GM21381 (cell line): ENCODE data around the gene KIFC3.
"Not testable (repeated sequence)": the region's sequence is repeated elsewhere in the genome, so short reads cannot be mapped to it uniquely, and the experiment has no call there.

Source experiments
- ATAC-seq: cut with Tn5 transposase; IDR thresholded peaks from one replicate; pipeline ENCODE4 v1.9.1; 2021; ENCODE audit warnings: mild to moderate bottlenecking, moderate library complexity; ENCODE audit not compliant: unreplicated experiment

Gene KIFC3

DNA sequence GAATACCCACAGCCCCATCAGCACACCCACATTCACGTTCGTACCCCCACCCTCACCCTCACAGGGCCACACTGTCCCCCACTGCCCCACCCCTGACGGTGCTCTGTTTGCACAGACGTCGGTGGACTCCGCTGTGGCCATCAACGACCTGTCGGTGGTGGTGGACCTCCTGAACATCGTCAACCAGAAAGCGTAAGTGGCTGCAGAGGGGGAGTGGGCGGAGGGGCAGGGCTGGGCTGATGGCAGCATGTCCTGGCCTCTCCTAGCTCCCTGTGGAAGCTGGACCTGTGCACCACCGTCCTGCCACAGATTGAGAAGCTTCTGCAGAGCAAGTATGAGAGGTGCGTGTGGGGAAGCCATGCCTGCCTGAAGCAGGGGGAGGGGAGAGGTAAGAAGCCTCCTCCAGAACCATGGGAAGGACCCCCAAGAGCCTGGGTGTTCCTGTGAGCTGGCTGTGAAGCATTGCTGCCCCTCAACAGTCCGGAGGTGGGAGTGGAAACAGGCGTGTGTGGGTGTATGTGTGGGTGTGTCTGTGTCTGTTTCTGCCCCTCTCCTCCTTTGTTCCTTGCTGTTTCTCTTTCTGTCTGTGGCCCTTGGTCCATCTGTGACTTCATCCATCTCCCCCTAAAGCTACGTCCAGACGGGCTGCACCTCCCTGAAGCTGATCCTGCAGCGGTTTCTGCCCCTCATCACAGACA is 46.4 kb downstream of the KIFC3 start:
- no peak for ATAC-seq

DNA sequence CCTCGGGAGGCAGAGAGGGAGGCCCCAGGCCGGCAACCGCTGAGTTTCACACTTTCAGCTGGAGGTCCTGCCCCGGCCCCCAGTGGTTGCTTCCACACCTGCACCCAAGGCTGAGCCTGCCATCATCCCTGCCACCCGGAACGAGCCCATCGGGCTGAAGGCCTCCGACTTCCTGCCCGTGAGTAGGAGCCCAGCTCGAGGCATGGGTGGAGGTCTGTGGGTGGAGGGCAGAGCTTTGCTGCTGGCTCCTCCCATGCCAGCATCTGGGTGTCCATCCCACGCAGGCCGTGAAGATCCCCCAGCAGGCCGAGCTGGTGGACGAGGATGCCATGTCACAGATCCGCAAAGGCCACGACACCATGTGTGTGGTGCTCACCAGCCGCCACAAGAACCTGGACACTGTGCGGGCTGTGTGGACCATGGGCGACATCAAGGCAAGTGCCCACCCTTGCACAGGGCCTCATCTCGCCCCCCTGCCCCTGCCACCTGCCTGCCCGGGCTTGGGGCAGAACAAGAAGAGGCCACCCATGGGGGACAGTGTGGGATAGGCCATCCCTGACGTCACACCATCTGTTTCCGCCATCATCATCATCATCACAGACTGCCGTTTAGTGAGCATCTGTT is 47.1 kb downstream of the KIFC3 start:
- ATAC-seq, result no peak

DNA sequence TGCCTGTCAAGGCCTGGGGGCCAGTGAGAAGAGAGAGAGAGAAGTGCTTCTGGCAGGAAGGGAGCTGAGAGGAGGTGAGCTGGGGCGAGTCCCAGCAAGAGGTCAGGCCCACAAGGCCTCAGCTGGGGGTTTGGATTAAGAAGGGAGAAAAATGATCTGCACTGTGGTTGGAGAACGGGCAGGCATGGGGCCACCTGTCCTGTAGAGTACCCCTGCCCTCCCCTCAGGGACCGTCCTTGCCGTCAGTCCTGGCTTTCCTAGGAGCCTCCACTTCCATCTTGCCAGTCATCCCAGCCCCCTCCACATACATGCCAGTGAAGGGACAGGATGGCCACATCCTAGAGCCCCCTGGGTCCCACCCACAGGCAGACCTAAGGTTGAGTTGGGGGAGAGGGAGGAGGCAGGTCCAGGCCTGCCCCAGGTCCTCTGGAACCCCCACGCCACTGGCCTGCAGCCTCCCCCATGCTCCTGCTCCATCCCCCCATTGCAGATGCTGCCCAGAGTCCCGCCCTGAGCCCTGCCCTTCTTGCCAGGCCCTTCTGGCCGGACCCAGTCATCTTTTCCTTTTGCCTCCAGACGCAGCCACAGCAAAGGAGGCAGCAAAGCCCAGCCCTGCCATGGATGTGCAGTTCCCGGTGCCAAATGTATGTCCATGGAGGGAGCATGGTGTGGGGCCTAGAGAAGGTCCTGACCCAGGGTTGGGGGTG is 47.8 kb downstream of the KIFC3 start:
- no peak for ATAC-seq

DNA sequence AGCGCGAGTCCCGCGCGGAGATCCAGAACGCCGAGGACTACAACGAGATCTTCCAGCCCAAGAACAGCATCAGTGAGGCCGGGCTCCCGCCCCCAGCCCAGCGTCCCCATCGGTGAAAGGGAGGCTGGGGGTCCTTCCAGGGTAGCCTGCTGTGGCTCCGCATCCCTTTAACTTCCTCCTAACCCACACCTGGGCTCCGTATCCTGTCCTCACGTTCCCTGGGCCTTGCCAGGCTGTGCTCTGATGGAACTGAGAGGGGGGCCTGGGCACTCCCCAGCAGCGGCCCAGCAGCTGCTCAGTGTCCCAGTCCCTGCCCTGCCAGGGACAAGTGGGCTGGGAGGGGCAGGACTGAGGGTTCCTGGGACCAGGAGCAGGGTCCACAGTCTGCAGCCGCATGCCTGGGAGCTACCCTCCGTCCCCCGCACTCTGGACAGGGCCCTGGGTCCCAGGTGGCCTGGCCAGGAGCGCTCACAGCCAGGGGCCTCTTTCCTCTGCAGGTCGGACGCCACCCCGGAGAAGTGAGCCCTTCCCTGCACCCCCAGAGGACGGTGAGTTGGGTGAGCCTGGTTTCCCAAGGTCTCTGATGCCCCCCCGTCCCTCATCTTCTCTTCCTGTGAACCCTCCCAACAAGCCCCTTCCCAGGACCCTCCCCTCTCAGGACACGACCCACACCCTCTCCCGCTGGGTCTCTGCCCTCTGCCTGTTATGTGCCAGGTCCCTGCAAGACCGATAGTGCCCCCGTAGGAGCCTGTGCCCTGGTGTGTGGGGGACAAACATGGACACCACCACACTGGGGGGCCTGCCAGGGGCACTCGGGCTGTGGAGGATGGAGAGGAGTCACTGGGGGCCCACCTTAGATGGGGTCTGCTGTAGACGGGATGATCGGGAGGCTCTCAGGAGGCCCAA is 48.6 kb downstream of the KIFC3 start:
- ATAC-seq, result no peak

DNA sequence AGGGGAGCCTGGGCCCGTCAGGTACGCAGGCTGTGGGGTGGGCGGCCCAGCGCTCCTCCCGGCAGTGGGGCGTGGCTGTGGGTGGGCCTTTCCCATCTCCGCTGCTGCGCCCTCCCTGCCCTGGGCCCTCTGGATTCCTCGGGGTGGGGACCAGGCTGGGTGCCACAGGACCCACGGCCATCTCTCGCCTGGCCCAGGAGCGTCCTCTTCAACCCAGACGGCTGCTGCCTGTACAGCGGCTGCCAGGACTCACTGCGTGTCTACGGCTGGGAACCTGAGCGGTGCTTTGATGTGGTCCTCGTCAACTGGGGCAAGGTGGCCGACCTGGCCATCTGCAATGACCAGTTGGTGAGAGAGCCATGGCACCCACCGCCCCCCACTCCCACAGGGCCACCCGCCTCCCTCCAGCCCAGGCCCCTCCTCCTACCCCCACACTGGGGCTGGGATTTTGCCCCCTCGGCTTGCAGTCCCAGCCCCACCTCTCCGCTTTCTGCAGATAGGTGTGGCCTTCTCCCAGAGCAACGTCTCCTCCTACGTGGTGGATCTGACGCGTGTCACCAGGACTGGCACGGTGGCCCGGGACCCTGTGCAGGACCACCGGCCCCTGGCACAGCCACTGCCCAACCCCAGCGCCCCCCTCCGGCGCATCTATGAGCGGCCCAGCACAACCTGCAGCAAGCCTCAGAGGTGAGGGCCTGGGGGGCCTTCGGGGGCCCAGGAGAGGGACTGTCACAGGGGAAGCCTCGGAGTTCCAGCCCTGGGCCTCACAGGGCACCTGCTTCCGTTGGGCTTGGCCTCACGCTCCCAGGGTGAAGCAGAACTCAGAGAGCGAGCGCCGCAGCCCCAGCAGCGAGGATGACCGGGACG is 49.5 kb downstream of the KIFC3 start:
- no peak for ATAC-seq

DNA sequence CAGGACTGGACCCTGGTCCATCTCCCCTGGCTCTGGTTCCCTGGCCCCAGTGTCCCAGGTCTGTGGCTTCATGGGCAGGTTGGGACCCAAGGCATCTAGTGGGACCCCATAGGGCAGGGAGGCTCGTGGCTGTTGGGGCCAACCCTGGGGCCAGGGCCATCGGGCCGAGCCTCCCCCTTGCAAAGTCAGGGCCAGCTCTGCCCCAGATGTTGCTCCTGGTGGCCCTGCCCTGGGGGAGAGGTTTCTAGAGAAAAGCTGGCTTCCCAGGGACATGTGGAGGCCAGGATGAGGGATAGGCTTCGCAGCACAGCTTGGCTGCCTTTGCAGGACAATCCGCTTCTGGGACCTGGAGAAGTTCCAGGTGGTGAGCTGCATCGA is 50.1 kb downstream of the KIFC3 start:
- ATAC-seq, result no peak

DNA sequence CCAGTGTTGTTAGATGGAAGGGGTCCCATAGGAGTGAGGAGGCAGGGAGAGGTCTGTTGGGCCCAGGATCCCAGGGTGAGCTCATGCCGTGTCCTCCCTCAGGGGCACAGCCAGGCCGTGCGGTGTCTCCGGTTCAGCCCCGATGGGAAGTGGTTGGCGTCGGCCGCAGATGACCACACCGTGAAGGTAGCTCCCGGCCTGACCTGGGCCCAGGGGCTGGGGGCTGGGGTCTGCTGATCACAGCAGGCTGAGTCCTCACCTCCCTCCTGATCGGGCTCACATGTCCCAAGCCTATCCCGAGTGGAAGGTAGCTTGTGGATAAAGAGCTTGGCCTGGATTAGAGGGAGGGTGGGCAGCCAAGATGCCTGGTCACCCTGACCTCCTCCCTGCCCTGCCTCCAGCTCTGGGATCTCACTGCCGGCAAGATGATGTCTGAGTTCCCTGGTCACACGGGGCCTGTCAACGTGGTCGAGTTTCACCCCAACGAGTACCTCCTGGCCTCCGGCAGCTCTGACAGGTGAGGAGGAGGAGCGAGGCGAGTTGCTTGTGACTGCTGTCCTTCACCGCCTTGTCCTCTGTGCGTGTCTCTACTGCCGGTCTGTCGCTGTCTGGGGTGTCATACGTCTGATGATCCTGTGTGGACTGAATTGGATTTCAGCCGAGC is 50.6 kb downstream of the KIFC3 start:
- no peak for ATAC-seq

DNA sequence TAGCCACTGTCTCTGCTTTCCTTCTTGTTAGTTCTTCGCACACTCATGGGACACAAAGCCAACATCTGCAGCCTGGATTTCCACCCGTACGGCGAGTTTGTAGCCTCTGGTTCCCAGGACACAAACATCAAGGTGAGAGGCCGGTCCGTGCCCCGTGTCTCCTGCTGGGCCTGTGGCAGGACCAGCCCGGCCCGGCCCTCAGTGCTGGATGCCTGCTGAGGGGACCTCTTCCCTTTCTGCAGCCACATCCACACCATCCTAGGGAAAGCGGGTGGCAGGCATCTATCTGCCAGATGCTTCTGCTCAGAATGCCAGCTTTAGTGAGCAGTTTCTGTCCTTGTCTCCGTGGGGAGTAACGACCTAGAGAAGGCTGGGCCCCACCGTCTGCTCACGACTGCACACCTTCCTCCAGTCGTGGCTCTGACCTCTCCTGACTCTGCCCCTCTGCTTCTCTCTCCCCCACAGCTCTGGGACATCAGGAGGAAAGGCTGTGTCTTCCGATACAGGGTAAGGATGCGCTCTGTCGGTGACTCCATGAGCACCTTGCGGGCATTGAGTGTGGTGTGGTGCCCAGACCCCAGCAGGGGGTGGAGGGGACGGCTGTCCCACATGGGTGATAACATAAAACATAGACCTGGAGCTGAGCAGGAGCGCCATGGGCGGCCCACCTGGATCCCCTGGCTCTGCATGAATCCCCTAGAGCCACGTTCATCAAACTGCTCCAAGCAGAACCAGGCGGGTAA is 51.3 kb downstream of the KIFC3 start:
- ATAC-seq, result no peak

DNA sequence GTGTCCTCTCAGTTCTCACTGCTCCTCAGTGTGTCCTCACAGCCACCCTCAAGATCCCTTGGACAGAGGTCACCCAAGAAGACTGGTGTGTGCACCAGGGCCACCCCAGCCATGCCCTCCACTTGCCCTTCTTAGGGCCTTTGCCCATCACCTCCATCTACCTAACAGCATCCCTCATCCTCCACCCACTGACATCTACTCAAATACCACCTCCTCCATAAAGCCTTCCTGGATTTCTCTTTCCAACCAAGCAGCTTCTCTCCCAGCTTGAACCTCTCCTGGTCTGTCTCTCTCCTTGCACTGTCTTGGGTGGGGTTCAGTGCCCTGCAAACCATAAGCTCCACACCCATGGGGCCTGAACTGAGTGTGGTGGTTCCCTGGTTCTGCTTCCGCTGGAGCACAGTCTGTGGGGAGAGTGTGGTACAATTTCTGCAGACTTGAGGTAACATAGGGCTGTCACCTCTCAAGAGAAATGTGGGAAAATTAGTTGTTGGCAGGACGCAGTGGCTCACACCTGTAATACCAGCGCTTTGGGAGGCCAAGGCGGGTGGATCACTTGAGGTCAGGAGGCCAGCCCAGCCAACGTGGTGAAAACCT is 52.3 kb downstream of the KIFC3 start:
- ATAC-seq, result no peak

DNA sequence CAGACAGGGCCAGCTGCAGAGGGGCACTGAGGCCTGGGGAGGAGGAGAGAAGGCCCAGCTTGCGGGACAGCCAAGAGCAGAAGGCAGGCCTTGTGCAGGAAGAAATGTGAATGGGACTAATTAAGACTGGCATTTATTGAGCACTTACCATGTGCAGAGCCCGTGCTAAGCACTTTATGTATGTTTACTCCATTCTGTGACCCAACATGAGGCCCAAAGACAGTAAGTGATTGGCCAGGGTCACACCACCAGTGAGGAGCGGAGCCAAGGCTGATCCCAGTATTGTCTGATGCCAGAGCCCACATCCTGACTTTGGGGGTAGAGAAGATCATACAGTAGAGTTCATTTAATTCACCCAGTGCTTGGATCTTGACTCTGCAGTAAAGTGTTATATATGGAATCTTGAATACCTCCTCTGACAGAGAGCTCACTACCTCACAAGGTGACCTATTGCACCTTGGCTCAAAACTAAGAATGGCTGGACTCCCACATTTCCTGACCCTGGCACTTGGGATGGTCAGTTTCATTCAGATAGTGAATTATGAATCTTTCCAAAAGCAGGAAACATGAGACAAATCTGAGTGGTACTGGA is 53.1 kb downstream of the KIFC3 start:
- ATAC-seq, result no peak

DNA sequence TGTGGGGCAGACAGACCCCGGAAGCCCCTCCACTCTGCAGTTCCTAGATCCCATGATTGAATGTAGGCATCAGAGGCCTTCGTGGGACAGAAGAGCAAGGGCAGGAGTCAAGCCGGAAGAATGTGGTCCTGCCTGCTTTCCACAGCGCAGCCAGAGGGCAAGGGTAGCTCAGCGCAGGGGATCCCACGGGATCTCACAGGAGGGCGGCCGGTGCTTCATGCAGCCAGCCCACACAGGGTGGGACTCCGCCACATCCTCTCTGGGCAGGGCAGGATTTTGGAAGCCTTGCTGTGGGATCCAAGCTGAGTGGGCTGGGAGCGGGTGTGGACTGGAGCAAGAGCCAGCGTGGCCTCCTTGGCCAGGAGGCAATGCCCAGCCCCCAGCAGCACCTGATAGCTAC is 53.7 kb downstream of the KIFC3 start:
- no peak for ATAC-seq

DNA sequence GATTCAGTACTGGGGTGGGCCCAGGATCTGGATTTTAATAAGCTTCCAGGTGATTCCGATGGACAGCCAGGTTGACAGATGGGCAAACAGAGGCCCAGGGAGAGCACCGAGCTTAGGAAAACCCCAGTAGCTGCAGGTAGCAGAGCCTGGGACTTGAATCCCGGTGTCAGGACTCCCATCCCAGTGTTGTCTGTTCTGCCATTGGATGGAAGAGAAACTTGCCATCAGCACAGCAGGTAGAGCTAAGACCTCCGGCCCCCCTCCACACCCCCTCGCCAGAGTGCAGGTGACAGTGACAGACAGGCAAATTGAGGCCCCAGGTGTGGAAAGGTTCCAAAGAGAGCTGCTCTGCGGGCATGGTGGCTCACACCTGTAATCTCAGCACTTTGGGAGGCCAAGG is 54.3 kb downstream of the KIFC3 start:
- no peak for ATAC-seq

DNA sequence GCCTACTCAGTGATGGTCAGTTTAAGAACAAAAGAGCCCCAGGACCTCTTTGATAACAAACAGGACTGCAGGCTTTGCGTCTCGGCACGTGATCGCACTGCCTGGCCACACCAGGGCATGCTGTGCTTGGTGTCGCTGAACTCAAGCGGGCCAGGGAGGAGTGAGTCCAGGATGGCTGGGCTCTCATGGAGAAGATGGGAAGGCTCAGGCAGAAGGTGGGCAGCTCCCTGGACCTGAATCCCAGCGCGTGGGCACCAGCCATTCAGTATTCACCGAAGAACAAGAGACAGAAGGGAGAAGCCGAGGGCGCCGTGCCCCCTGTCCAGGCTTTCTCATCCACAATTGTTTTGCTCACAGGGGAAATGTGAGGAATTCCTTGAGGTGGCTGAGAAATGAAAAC is 54.8 kb downstream of the KIFC3 start:
- ATAC-seq, result no peak

DNA sequence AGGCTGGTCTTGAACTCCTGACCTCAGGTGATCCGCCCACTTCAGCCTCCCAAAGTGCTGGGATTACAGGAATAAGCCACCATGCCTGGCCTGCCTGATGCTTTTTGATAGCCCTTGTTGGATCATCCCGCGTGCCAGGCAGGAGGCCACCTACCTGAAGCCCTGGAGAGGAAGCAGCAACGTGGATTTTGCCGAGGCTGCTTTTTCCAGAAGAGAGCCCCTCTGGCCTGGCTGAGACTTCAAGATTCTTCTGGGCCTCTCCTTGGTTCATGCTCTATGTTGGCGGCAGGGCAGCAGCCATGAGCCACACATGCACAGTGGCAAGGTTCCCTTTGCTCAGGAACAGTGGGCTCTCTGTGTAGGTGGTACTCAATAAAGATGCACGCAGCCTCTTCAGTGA is 55.2 kb downstream of the KIFC3 start:
- no peak for ATAC-seq

DNA sequence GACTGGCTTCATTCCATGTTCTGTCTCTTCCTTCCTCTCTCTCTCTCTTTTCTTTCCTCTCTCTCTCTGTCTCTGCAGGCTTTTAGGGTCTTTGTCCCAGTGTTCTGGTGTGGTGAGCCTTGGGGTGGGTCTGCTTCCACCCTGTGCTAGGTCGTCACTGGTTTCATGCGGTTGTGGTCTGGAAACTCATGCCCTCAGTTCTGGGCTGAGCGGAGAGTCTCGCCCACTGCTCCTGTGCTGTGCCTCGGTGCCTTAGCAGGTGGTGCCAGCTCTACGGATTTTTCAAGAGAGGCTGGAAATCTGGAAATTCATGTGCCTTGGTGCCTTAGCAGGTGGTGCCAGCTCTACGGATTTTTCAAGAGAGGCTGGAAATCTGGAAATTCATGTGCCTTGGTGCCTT is 56.0 kb downstream of the KIFC3 start:
- ATAC-seq, result not testable (repeated sequence)

DNA sequence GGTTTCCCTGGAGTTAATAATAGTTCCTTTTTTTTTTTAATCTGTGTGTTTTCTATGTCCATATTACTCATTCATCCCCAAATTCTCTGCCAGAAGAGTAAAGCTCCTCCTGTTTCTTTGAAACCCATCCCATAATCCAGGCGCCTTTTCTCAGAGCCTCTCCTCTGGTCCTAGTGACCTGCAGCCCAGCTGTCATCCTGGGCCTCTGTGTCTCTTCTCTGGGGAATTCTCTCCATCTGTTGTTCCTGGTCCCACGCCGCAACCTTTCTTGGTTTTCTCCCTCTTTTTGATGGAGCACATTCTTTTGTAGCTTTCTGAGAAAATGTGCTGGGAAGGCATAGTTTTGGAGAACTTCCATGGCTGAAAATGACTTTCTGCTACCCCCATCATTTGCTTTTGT is 56.5 kb downstream of the KIFC3 start:
- ATAC-seq, result no peak

DNA sequence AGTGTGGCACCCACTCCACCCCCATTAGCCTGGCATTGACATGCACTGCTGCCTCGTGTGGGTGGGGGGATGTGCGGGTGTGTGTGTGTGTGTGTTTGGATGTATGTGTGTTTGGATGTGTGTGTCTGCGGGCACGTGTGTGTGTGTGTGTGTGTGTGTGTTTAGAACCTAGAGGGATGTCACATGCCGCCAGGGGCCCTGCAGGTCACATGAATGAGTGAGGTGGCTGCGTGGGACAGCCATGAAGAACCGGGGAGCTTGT is 57.7 kb downstream of the KIFC3 start:
- no peak for ATAC-seq

DNA sequence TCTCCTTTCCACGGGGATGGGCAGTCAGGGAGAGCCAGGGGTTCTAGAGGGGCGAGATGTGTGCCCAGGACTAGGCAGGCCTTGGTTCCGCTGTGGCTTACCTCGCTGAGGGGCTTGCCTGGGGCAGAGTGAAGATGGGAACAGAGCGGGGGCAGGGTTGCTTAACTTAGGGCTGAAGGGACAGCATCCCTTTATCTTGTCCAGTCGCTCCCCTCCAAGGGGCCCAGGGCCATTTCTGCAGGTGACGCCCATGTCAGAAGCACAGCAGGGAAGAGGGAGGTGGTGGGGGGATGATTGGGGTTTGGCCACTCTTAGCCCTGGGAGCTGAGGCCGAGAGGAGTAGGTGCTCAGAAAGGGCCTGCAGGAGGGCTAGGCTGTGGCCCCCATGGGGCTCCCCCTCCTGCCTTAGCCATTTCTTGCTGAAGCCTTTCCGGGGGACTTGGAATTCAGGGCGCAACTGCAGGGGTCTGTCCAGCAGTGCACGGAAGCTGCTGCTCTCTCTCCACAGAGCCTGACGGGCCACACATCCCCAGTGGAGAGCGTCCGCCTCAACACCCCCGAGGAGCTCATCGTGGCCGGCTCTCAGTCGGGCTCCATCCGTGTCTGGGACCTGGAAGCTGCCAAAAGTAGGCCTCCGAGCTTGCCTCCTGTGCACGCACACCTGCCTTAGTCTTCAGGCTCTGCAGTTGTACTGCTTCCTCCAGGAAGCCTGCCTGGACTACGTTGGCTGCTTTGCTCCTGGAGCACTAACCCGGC is 58.2 kb downstream of the KIFC3 start:
- ATAC-seq, result no peak
